C4-2B (cell line): ENCODE data around the gene SF3A1.

Experiments
- ZFX ChIP-seq: fragments of 450-650 bp; IDR thresholded peaks from 2 replicates; pipeline ENCODE4 v1.6.1; 2017
- TF ChIP-seq, protein P1 (sequence below): fragments of 450-650 bp; conservative IDR thresholded peaks from 2 replicates; pipeline ENCODE4 v1.5.1; 2017; ENCODE audit warnings: mild to moderate bottlenecking

DNA sequence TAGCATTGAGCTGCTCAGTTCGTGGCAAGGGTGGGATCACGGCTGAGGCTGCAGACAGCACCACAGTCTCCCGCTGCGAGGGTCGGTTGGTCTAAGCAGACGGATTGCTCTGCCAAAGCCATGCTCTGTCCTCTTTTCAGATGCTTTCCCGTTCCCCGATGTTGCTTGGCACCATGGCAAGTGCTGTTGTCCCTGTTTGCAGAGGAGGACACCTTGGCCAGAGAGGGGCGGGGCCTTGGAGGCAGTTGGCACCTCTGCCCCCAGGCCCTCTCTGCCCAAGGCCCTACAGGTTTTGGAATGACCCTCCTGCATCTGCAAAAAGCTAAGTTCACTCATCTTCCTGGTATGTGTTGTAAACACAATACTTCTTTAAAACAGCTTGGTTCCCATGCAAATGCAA is 11.7 kb upstream of the SF3A1 start:
- TF ChIP-seq, protein P1, sequence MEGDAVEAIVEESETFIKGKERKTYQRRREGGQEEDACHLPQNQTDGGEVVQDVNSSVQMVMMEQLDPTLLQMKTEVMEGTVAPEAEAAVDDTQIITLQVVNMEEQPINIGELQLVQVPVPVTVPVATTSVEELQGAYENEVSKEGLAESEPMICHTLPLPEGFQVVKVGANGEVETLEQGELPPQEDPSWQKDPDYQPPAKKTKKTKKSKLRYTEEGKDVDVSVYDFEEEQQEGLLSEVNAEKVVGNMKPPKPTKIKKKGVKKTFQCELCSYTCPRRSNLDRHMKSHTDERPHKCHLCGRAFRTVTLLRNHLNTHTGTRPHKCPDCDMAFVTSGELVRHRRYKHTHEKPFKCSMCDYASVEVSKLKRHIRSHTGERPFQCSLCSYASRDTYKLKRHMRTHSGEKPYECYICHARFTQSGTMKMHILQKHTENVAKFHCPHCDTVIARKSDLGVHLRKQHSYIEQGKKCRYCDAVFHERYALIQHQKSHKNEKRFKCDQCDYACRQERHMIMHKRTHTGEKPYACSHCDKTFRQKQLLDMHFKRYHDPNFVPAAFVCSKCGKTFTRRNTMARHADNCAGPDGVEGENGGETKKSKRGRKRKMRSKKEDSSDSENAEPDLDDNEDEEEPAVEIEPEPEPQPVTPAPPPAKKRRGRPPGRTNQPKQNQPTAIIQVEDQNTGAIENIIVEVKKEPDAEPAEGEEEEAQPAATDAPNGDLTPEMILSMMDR, result no peak
- TF ChIP-seq ZFX, result no peak
